OCI-LY7 (cell line): ENCODE measurements around the gene TMEM25.

ENCODE experiments used
- EZH2phosphoT487 ChIP-seq: fragments of 200-600 bp; sonication (generic); IDR thresholded peaks from 2 replicates; pipeline ENCODE4 v1.6.1; 2018; ENCODE audit warnings: low read depth, borderline replicate concordance, mild to moderate bottlenecking, mixed run types, antibody characterized with exemption, low read length, moderate library complexity, mixed read lengths
- TF ChIP-seq, protein P1 (sequence below): fragments of 200-600 bp; sonication (generic); conservative IDR thresholded peaks from 2 replicates; pipeline ENCODE4 v1.5.1; 2014; ENCODE audit warnings: mild to moderate bottlenecking, antibody characterized with exemption, low read length, moderate library complexity, mixed read lengths

DNA sequence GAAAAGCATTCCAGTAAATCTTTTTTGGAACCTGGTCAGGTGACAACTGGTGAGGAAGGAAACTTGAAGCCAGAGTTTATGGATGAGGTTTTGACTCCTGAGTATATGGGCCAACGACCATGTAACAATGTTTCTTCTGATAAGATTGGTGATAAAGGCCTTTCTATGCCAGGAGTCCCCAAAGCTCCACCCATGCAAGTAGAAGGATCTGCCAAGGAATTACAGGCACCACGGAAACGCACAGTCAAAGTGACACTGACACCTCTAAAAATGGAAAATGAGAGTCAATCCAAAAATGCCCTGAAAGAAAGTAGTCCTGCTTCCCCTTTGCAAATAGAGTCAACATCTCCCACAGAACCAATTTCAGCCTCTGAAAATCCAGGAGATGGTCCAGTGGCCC lies 27.8 kb upstream of the TMEM25 start:
- TF ChIP-seq, protein P1, sequence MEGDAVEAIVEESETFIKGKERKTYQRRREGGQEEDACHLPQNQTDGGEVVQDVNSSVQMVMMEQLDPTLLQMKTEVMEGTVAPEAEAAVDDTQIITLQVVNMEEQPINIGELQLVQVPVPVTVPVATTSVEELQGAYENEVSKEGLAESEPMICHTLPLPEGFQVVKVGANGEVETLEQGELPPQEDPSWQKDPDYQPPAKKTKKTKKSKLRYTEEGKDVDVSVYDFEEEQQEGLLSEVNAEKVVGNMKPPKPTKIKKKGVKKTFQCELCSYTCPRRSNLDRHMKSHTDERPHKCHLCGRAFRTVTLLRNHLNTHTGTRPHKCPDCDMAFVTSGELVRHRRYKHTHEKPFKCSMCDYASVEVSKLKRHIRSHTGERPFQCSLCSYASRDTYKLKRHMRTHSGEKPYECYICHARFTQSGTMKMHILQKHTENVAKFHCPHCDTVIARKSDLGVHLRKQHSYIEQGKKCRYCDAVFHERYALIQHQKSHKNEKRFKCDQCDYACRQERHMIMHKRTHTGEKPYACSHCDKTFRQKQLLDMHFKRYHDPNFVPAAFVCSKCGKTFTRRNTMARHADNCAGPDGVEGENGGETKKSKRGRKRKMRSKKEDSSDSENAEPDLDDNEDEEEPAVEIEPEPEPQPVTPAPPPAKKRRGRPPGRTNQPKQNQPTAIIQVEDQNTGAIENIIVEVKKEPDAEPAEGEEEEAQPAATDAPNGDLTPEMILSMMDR = no peak
- TF ChIP-seq EZH2phosphoT487 = no peak
